Upper lobe of right lung (tissue), 1 donor: ENCODE measurements around the gene MOB3C. TPM values are rescaled to one million over a fixed set of nuclear protein-coding genes. Genes with fewer than 3 reads are reported as not detected.

ENCODE experiments used
- ATAC-seq: fragments of 200-7000 bp; cut with Tn5 transposase; one replicate; pipeline ENCODE4 v1.9.1; 2020; ENCODE audit warnings: mild to moderate bottlenecking, moderate library complexity
- DNase-seq: peaks from one replicate; pipeline ENCODE4 v3.0.0-alpha.2; 2020
- H3K27ac ChIP-seq: fragments of 200-600 bp; one replicate; pipeline ENCODE4 v1.8.0; 2022
- H3K27me3 ChIP-seq: fragments of 200-600 bp; one replicate; pipeline ENCODE4 v1.8.0; 2022; ENCODE audit warnings: mild to moderate bottlenecking
- H3K36me3 ChIP-seq: fragments of 200-600 bp; one replicate; pipeline ENCODE4 v1.8.0; 2022
- H3K4me1 ChIP-seq: fragments of 200-600 bp; one replicate; pipeline ENCODE4 v1.8.0; 2022
- H3K4me3 ChIP-seq: fragments of 200-600 bp; one replicate; pipeline ENCODE4 v1.8.0; 2022; ENCODE audit warnings: mild to moderate bottlenecking
- H3K9me3 ChIP-seq: fragments of 200-600 bp; one replicate; pipeline ENCODE4 v1.8.0; 2022
- intact Hi-C: fragments of 100-400 bp; cut with DNase I; formaldehyde crosslinking; loops from one replicate; pipeline ENCODE4 v1.11.0; 2022
- total RNA-seq: library from RNA; stranded (reverse); fragmentation: NEBNext Ultra II Directional; extraction: Animal tissue kit (Norgen Biotek cat#: 25700); gene quantifications from one replicate; pipeline ENCODE4 v1.2.1, GENCODE V29; 2021
- TF ChIP-seq, protein P1 (sequence below): fragments of 200-600 bp; IDR thresholded peaks from one replicate; pipeline ENCODE4 v1.8.0; 2022; ENCODE audit warnings: antibody characterized with exemption
- donor health status: DM: no; HTN: yes; CAD: no; lungs with severe emphysema.

MOB3C gene
- total RNA-seq, 1 donor from 2014 or later, result 24.6 TPM

DNA sequence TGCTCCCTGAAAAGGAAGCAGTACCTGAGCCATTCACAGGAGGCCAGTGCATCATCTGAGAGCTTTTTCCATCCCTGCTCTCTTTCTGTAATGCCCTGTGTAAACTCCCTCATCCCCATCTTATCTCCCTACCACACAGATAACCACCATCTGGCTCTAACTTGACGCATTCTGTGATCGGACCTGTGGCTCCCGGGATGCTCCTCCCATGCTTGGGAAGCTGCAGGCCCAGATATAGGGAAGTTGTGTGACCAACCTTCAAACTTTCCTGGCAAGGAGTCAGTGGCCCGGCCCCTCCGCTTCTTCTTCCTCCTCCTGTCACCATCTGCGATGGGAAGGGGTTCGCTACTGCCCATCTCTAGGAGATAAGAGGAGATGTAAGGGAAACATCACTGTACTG, 33.6 kb downstream of the MOB3C start:
- peaks cover 8% of the 10 kb centered on the region for H3K4me1 ChIP-seq
- intact Hi-C loops, result no loop called here
- DNase-seq (no peak), ATAC-seq (no peak)
- no peaks in the 10 kb centered on the region for H3K27me3 ChIP-seq
- TF ChIP-seq, protein P1, sequence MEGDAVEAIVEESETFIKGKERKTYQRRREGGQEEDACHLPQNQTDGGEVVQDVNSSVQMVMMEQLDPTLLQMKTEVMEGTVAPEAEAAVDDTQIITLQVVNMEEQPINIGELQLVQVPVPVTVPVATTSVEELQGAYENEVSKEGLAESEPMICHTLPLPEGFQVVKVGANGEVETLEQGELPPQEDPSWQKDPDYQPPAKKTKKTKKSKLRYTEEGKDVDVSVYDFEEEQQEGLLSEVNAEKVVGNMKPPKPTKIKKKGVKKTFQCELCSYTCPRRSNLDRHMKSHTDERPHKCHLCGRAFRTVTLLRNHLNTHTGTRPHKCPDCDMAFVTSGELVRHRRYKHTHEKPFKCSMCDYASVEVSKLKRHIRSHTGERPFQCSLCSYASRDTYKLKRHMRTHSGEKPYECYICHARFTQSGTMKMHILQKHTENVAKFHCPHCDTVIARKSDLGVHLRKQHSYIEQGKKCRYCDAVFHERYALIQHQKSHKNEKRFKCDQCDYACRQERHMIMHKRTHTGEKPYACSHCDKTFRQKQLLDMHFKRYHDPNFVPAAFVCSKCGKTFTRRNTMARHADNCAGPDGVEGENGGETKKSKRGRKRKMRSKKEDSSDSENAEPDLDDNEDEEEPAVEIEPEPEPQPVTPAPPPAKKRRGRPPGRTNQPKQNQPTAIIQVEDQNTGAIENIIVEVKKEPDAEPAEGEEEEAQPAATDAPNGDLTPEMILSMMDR, result no peak
- H3K36me3 ChIP-seq, result peaks cover 71% of the 10 kb centered on the region
- H3K27ac ChIP-seq, result peak overlapping the region; percentile 40
- H3K9me3 ChIP-seq, result no peaks in the 10 kb centered on the region
- H3K4me3 ChIP-seq, result no peak overlapping the region

DNA sequence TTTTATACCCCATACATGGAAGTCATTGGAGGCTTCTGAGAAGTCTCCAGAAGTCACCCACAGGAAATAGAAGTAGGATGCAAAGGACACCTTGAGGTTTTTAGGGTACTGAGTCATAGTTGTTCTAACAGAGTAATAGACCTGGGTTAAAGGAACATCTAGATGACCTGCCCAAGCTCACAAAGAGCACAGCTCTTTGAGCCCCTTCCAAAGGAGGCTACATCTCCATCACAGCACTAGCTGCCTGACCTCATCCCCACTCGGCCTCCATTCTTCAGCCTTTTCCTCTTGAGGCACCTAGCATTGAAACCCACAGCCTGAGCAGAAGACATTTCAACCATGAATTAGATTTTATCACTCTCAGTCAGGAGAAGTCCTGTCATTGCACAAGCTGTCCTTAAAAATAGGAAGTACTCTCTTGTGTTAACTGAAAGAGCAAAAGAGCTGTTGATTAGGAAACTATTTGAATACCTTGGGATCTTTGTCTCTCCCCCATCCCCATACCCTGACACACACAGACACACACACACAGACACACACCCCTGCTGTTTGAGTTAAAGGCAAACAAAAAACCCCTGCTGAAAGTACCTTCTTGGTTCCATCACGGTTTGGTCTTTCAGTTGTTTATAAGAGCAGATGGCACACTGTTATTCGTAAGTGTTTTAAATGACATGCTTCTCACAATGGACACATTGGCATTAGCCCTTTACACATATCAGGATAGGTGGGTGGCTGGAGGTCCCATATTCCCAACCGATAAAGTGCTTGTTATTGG, 34.7 kb downstream of the MOB3C start:
- Histone ChIP-seq H3K27ac (peak overlapping the region; percentile 40), H3K36me3 (peaks cover 70% of the 10 kb centered on the region), H3K9me3 (no peaks in the 10 kb centered on the region), H3K27me3 (no peaks in the 10 kb centered on the region), H3K4me1 (peaks cover 8% of the 10 kb centered on the region), H3K4me3 (no peak overlapping the region)
- TF ChIP-seq, protein P1, result no peak
- peak; percentile 63 for ATAC-seq
- no peak for DNase-seq
- intact Hi-C loops, result no loop called here

DNA sequence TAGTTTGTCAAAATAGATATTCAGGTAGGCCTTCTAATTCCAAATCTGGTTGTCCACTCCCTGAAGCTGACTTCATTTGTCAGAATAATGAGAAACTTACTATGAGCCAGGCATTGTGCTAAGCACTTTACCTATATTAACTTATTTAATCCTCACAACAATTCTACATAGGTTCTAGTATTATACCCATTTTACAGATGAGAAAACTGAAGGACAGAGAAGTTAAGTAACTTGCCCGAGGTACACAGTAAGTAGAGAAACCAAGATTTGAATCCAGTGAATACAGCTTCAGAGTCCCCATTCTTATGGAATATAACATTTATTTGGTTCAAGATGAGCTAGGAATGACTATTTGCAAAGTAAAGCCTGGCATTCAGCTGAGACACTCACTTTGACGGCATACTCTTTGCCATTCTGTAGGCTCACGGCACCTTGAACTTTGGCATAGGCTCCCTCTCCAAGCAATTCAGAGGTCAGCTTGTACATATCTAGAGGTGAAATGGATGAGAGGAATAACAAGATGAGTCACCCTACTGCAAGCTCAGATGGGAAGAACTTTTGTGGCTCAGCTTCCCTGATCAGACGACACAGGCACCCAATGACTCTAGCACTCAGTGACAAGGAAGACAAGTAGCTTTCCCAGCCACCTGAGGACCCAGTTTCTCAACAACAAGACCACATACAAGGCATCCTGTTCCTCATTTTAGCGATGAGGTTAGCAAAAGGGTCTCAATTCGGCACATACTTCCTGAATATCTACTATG, 36.3 kb downstream of the MOB3C start:
- intact Hi-C loops, result no loop called here
- Histone ChIP-seq H3K4me3 (no peak overlapping the region), H3K4me1 (peaks cover 8% of the 10 kb centered on the region), H3K36me3 (peaks cover 74% of the 10 kb centered on the region), H3K27me3 (no peaks in the 10 kb centered on the region), H3K27ac (peak overlapping the region; percentile 30), H3K9me3 (no peaks in the 10 kb centered on the region)
- TF ChIP-seq, protein P1, result no peak
- ATAC-seq (peak; percentile 61), DNase-seq (no peak)

DNA sequence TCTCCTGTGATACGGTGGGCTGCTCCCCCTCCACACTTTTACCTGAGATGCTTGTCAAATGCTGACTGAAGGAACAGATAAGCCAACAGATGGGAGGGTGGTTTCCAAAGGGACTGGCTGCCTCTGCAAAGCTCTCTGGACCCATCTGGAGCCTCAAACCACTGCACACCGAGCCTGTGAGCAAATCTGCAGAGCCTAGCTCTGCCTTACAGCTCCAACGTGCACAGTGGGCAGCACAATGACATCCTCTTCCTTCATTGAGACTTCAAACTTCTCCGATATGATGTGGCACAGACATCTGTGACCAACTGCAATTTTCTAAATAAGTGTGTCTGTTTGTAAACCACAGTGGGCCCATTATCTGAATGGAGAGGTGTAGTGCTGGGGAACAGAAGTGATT, 38.9 kb downstream of the MOB3C start:
- Histone ChIP-seq H3K27me3 (no peaks in the 10 kb centered on the region), H3K27ac (no peak overlapping the region), H3K36me3 (peaks cover 69% of the 10 kb centered on the region), H3K4me3 (no peak overlapping the region), H3K9me3 (no peaks in the 10 kb centered on the region), H3K4me1 (peaks cover 8% of the 10 kb centered on the region)
- DNase-seq (no peak), ATAC-seq (no peak)
- intact Hi-C loops, result no loop called here
- TF ChIP-seq, protein P1, result no peak

DNA sequence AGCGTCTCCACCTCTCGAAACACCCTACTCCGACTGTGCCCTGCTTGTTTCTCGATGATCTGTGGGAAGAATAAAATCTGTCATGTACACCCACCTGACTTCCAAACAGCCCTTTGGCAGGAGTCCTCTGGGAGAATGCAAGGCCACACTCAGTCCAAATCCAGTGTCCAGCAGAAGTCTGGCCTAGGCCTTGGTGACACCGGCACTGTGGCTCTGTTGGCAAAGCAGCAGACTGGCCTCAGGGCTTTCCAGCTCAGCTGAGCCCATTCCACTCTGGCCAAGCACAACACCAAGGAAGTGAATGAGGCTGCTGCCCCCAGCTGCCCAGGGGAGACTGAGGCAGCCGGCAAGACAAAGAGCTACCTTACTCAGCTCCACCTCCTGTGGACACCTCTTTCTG, 40.0 kb downstream of the MOB3C start:
- intact Hi-C loops, result no loop called here
- Histone ChIP-seq H3K36me3 (peaks cover 65% of the 10 kb centered on the region), H3K9me3 (no peaks in the 10 kb centered on the region)

More for the DNA sequence above, 40.0 kb downstream of the MOB3C start:
- no peak overlapping the region for H3K27ac ChIP-seq
- H3K4me3 ChIP-seq, result no peak overlapping the region
- TF ChIP-seq, protein P1, result no peak
- H3K4me1 ChIP-seq, result peaks cover 5% of the 10 kb centered on the region
- ATAC-seq (no peak), DNase-seq (no peak)
- no peaks in the 10 kb centered on the region for H3K27me3 ChIP-seq
